ENCODE measurements around the gene ERCC1.
"Not testable (repeated sequence)": the region's sequence is repeated elsewhere in the genome, so short reads cannot be mapped to it uniquely, and the experiment has no call there.

ERCC1 gene

DNA sequence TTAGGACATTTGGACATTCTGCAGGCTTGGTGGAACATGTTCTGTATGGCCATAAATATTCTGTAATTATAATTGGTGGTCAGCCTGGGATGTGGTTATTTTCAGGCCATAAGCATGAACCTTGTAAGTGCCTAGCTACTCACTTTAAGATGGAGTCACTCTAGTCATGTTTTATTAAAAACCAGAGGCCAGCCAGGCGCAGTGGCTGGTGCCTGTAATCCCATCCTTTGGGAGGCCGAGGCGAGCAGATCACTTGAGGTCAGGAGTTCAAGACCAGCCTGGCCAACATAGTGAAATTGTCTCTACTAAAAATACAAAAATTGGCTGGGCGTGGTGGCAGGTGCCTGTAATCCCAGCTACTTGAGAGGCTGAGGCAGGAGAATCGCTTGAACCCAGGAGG is 16.1 kb downstream of the ERCC1 start:
- not testable (repeated sequence) for H3K9me3 Mint-ChIP-seq (ENCODE audit: low read depth); H3K36me3 Mint-ChIP-seq; H3K27ac Mint-ChIP-seq
- Mint-ChIP-seq H3K4me1 (ENCODE audit: low read depth) (peaks cover 35% of the 10 kb centered on the region), H3K27me3 (peaks cover 10% of the 10 kb centered on the region), H3K4me3 (peak overlapping the region; percentile 98)

DNA sequence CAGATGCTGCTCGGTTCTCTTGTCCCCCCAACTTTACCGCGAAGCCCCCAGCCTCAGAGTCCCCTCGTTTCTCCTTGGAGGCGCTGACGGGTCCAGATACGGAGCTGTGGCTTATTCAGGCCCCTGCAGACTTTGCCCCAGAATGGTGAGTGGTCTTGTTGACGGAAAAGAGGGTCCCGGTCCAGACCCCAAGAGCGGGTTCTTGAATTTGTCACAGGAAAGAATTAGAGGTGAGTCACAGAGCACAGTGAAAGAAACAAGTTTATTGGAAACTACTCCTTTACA is 16.7 kb downstream of the ERCC1 start:
- peaks cover 3% of the 10 kb centered on the region for H3K36me3 Mint-ChIP-seq
- no peaks in the 10 kb centered on the region for H3K9me3 Mint-ChIP-seq (ENCODE audit: low read depth)
- H3K4me3 Mint-ChIP-seq = peak overlapping the region; percentile 98
- peak overlapping the region; percentile 96 for H3K27ac Mint-ChIP-seq
- peaks cover 33% of the 10 kb centered on the region for H3K4me1 Mint-ChIP-seq (ENCODE audit: low read depth)
- H3K27me3 Mint-ChIP-seq = peaks cover 10% of the 10 kb centered on the region

DNA sequence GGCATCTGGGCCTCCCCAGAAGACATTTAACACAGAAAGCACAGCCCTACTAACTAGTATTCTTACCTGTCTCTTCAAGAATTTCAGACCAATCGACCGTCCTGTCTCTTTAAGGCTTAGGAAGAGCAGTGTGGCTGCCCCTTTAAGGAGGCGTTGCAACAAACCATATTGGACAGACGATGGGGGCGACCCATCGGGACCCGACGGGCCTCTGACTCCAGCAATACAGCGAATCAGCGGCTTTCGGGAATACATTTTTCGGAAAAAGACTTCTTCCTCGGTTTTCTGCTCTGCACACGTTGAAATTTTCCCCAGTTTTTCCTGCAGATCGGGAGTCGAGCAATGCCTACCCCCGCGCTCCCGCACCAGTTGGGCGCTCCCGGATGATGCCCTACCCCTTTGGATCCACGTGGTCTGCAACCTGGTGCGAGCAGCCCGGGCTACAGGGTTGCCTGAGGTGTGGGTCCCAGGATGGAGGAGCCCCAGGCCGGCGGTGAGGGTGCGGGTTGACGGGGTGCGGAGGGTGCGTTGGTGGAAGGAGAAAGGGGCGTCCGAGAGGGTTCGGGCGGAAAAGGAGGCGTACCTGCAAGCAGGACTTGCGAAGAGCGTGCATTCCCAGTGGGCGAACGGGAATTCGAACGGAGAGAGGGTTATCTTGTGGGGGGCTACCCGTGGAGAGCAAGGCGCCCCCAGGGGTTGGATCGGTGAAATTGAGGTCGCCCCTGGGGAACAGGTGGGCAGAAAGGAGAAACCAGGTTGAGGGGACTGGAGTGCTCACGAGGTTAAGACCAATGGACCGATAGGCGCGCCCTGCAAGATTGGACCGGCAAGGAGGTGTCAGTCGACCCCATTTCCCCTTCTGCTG is 17.3 kb downstream of the ERCC1 start, which contains the start of gene POLR1G:
TSS of gene POLR1G (plus strand) at position 419 of the 865 bp plus-strand sequence. CDS start at position 472, 53 bp downstream.
- peaks cover 10% of the 10 kb centered on the region for H3K27me3 Mint-ChIP-seq
- peaks cover 33% of the 10 kb centered on the region for H3K4me1 Mint-ChIP-seq (ENCODE audit: low read depth)
- peak within 1 kb of the TSS; percentile 98 for H3K4me3 Mint-ChIP-seq
- peak within 1 kb of the TSS; percentile 96 for H3K27ac Mint-ChIP-seq
- H3K9me3 Mint-ChIP-seq (ENCODE audit: low read depth) = no peaks in the 10 kb centered on the region
- peaks cover 3% of the 10 kb centered on the region for H3K36me3 Mint-ChIP-seq

DNA sequence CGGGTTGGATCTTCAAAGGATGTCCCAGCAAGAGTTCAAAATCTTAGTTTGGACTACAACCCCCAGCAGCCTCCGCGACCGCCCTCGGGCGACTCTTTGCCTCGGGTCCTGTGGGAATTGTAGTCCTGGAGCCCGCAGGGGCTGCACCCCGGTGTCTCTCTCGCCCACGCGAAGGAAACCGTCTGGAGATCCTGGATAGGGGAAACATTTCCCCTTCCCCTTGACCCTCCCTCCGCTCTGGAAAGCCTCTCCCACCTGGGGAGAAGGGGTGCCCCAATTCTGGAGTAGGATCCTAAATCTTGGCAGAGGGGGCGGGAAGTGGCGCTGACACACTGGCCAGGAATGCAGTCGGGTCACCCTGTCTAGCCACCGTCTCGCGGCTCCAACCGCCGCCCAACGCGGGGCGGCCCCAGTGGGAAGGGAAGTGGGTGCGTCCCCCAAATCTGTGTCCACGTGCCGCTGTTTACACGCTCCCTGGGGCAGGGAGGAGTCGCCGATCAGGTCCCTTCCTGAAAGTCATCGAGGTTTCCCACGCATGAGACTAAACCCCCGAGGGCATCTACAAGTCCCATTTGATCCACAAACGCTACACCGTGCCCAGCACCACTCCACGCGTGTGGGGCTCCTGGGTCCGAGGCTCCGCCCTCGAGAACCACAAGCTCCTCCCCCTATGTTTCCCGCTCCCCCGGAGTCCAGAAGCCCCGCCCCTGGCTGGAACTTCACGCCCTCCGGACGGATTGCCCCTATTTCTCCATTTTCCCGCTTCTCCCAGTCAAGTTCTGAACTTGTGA is 18.1 kb downstream of the ERCC1 start:
- Mint-ChIP-seq H3K4me3 (peak overlapping the region; percentile 98), H3K27ac (peak overlapping the region; percentile 96), H3K36me3 (peaks cover 3% of the 10 kb centered on the region), H3K9me3 (ENCODE audit: low read depth) (no peaks in the 10 kb centered on the region), H3K27me3 (peaks cover 10% of the 10 kb centered on the region), H3K4me1 (ENCODE audit: low read depth) (peaks cover 33% of the 10 kb centered on the region)

DNA sequence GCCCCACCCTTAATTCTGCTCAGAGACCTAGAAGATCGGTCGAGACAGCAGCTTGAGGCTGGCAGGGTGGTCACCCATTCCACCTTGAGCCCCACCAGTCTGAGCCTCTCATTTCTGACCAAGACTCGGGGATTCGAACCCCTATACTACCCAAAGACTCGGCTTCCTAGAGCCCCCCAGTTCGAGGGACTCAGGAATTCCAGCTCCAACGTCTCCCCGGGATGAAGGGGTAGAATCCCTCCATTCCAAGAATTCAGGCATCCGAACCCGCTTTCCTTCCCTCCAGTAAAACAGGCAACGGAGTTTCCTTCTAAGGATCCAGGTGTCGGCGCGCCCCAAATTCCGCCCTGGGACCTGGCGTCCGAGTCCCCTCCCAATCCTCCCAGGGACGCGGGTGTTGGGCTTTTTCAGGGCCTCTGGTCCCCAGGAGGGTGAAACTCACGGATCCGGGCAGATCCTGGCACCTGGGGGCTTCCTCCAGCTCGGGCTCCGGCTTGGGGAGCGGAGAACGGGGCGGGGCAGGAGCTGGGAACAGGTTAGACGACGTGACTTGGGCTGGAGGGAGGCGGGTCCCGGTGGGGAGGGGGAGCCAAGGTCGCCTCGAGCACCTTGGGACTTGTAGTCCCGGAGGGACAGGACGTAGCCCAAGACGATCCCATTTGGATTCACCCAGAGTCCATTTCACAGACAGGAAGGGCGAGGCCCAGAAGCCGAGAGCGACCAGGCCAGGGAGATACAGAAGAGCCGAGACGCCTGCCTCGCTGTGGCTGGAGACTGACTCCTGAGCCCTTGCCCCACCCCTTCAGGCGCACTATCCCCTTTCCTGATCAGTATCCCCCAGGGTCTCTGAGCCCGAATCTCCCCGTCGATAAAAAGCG is 18.9 kb downstream of the ERCC1 start, which contains the start of gene PPP1R13L:
TSS of gene PPP1R13L (minus strand) at position 513 of the 878 bp plus-strand sequence. CDS start 6,751 bp downstream, outside the sequence.
- H3K27me3 Mint-ChIP-seq = peaks cover 13% of the 10 kb centered on the region
- H3K36me3 Mint-ChIP-seq = peaks cover 3% of the 10 kb centered on the region
- H3K27ac Mint-ChIP-seq = peak within 1 kb of the TSS; percentile 96
- no peaks in the 10 kb centered on the region for H3K9me3 Mint-ChIP-seq (ENCODE audit: low read depth)
- peaks cover 33% of the 10 kb centered on the region for H3K4me1 Mint-ChIP-seq (ENCODE audit: low read depth)
- peak within 1 kb of the TSS; percentile 98 for H3K4me3 Mint-ChIP-seq

DNA sequence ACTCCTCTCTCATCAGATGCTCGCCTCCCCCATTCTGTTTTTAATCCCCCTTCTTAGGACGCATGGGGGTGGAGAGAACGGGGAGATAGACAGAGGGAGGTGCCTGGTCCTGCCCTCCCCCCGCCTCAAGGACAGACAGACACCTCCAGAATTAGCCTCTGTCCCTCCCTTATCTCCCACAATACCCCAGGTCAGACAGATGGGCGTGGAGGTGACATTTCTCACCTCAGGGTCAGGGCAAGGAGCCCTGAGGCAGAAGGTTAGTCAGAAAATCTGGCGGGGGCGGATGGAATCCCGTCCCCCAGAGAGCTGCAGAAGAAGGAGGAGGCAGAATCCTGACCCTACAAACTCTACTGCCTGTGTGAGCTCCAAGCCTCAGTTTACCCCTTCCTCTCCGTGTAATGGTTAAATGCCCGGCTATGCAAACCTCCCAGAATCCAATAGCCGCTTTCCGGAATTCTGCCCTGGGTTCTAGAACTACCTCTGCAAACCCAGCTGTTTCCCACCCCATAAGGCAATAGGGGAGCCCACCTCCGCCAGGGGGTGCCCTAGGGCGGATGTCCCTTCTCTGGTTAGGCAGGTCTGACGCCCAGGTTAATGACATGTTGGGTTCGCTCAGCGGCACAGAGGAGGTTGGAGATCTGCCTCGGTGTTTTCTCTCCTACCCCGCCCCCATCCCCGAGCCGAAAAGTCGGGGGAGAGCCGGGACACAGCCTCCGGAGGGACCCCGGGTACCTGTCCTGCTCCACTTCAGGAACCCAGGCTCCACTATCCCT is 19.7 kb downstream of the ERCC1 start:
- Mint-ChIP-seq H3K27me3 (peaks cover 13% of the 10 kb centered on the region), H3K4me1 (ENCODE audit: low read depth) (peaks cover 31% of the 10 kb centered on the region), H3K4me3 (peak overlapping the region; percentile 98), H3K9me3 (ENCODE audit: low read depth) (no peaks in the 10 kb centered on the region), H3K36me3 (peaks cover under 1% of the 10 kb centered on the region), H3K27ac (no peak overlapping the region)

DNA sequence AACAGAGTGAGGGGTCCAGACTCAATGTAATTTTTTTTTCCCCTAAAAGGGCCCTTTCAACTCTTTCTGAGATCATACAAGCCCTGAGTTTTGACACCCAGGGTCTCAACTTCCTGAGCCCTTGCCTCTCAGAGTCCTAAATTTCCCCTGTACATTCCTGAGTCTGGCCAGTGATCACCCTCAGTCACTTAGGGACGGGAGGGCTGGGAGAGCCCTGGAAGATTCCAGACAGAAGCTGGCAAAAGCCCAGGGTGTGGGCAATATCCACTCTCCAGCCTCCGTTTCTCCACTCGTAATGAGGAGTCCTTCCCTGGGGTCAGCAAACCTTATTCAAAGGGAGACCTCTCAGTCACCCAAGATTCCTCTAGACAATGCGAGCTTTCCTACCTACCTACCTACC is 20.4 kb downstream of the ERCC1 start:
- no peak overlapping the region for H3K4me3 Mint-ChIP-seq
- no peak overlapping the region for H3K27ac Mint-ChIP-seq
- H3K27me3 Mint-ChIP-seq = peaks cover 17% of the 10 kb centered on the region

DNA sequence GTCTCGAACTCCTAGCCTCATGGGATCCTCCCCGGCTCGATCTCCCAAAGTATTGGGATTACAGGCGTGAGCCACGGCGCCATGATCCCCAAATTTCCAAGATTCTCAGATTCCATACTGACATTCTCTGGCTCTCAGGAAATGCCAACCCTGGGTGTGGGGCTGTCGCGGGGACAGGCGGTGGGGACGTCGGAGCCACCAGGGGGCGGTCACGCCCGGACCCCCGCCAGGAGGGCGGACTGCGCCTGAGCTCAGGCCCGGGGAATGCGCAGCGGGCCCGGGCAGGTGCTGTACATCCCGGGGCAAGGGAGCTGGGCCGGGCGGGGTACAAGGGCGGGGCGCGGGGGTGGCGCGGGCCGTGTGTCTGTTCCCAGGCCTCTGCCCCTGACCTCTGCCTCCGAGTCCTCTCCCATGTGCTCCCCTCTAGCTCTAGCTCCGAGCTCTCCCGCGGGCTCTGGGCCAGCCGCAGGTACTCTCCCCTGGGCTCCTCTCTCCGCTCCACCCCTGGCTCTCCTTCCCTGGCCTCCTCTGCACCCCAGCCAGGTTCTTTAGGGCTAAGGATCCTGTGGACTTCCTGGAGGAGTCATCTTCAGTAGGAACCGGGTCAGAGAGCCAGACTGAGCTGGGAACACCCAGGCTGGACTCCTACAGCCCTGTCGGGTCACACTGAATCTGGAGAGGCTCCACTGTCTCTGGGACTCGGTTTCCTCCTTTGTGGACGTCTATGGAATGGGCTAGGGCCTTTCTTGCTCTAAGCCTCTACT is 21.2 kb downstream of the ERCC1 start:
- no peaks in the 10 kb centered on the region for H3K9me3 Mint-ChIP-seq (ENCODE audit: low read depth)
- H3K4me1 Mint-ChIP-seq (ENCODE audit: low read depth) = peaks cover 33% of the 10 kb centered on the region
- no peak overlapping the region for H3K27ac Mint-ChIP-seq
- no peaks in the 10 kb centered on the region for H3K36me3 Mint-ChIP-seq
- no peak overlapping the region for H3K4me3 Mint-ChIP-seq
- peaks cover 17% of the 10 kb centered on the region for H3K27me3 Mint-ChIP-seq

More for the DNA sequence above, 20.4 kb downstream of the ERCC1 start:
- H3K36me3 Mint-ChIP-seq = no peaks in the 10 kb centered on the region
- H3K4me1 Mint-ChIP-seq (ENCODE audit: low read depth) = peaks cover 36% of the 10 kb centered on the region
- no peaks in the 10 kb centered on the region for H3K9me3 Mint-ChIP-seq (ENCODE audit: low read depth)

DNA sequence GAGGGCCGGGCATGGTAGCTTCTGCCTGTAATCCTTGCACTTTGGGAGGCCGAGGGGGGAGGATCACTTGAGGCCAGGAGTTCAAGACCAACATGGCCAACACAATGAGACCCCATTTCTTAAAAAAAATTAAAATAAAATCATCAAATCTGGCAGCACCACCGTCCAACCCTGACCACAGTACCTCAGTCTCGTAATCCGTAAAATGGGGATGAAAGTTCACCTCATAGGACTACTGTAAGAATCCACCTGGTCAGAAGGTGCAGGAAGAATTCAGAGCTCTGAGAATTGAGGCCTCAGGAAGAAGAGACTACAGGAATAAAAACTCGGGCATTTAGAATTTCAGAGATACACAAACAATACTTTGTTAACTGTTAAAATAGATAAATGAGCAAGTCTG is 21.9 kb downstream of the ERCC1 start:
- no peak overlapping the region for H3K4me3 Mint-ChIP-seq
- no peaks in the 10 kb centered on the region for H3K9me3 Mint-ChIP-seq (ENCODE audit: low read depth)
- peaks cover 33% of the 10 kb centered on the region for H3K4me1 Mint-ChIP-seq (ENCODE audit: low read depth)
- H3K36me3 Mint-ChIP-seq = no peaks in the 10 kb centered on the region
- H3K27me3 Mint-ChIP-seq = peaks cover 20% of the 10 kb centered on the region
- no peak overlapping the region for H3K27ac Mint-ChIP-seq

DNA sequence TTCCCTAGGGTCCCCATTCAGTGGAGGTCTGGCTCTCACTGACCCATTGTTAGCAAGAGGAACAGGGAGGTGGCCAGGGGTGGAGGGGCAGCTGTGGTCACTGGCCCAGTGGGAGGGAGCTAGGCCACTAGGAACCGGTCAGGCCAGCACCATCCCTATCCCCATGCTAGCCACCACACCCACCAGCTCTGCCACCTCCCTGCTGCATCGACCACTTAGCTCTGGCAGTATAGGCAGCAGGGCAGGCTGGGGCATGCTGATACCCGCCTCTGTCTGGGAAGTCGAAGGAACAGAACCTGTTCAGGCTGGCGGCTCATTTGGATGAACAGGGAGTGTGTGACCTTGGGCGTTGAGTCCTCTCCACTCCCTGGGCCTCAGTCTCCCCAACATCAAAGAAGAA is 23.5 kb downstream of the ERCC1 start:
- H3K36me3 Mint-ChIP-seq = no peaks in the 10 kb centered on the region
- no peak overlapping the region for H3K4me3 Mint-ChIP-seq
- no peaks in the 10 kb centered on the region for H3K9me3 Mint-ChIP-seq (ENCODE audit: low read depth)
- peaks cover 26% of the 10 kb centered on the region for H3K4me1 Mint-ChIP-seq (ENCODE audit: low read depth)
- peaks cover 19% of the 10 kb centered on the region for H3K27me3 Mint-ChIP-seq
- H3K27ac Mint-ChIP-seq = no peak overlapping the region

DNA sequence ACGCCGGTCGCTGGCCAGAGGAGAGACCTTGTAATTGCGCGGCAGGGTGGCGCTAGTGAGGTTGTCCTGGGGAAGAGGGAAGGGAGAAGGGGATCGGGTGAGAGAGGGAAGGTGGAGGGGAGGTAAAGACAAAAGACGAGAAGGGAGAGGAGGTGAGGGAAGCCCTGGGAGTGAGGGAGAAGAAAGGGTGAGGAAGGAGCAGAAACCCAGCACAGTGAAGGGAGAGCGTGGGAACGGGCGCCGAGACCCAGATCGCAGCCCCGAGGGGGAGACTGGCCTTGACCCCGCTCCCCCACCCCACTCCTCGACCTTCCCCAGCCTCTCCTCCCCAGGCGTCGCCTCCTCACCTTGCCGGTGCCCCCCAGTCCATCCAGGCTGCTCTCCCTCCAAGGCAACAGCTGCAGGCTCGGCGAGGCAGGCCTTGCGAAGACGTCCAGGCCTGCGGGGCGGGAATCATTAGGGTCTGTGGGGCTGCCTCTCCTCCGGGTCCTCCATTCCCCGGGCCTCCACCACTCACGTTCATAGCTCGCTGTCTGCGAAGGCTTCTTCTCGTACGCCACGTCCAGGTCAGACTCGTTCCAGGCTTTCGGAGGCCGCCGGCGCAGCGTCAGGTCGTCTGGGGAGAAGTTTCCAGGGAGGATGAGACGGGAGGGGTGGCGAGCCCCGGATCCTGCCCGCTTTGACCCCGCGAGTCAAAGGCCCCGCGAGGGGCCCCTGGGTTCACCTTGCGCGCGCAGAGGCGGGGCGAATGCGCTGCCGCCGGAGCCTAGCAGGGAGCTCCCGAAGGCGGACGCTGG is 27.7 kb downstream of the ERCC1 start:
- H3K4me3 Mint-ChIP-seq = no peak overlapping the region
- peaks cover 10% of the 10 kb centered on the region for H3K27me3 Mint-ChIP-seq
- no peaks in the 10 kb centered on the region for H3K36me3 Mint-ChIP-seq
- no peaks in the 10 kb centered on the region for H3K9me3 Mint-ChIP-seq (ENCODE audit: low read depth)
- no peak overlapping the region for H3K27ac Mint-ChIP-seq
- H3K4me1 Mint-ChIP-seq (ENCODE audit: low read depth) = peaks cover 8% of the 10 kb centered on the region

DNA sequence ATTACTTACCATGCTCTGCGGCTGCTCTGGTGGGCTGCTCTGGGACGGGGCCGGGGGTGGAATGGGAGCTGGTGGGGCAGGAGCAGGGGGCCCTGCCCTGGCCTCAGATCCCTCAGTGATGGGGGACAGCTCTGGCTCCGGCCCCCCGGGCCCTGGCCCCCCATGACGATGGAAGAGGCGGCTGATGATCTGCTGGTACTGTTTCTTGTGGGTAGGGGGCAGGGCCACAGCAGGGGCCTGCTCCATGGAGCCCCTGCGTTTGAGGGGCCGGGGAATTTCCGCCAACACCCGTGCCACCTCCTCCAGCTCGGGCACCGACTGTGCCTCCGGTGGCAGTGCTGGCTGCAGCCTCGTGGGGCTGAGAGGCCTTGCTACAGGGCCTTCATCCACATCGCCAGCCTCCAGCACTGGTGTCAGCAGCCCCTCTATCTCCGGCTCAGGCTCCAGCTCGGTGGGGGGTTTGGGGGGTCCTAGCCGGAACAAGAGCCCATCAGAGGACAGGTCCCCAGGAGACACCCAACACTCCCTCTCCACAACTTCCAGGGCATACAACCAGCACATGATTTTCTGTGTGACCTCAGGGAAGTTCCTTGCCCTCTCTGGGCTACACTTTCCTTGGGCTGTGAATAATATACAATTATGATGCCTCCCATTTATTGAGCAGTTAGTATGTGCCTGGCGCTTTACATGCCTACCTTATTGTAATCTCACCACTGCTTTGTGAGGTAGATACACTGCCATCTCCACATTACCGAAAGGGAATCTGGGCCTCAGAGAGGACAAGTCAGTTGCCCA is 31.6 kb downstream of the ERCC1 start:
- Mint-ChIP-seq H3K27me3 (peaks cover 8% of the 10 kb centered on the region), H3K4me1 (ENCODE audit: low read depth) (peaks cover 2% of the 10 kb centered on the region), H3K4me3 (no peak overlapping the region), H3K27ac (no peak overlapping the region), H3K36me3 (no peaks in the 10 kb centered on the region), H3K9me3 (ENCODE audit: low read depth) (no peaks in the 10 kb centered on the region)

All from activated naive CD8-positive, alpha-beta T cell (primary cell).